ENCODE results near the gene APEX2. TPM values are rescaled to one million over a fixed set of nuclear protein-coding genes. Genes with fewer than 3 reads are reported as not detected.

APEX2 gene
- total and polyA plus RNA-seq, 12 donors = 3.7 to 12.5 (median 9.6) TPM

- ATAC-seq (no peak), DNase-seq (no peak)
- TF ChIP-seq CTCF (IDR thresholded peaks at IDR 0.05) = no peak
- intact Hi-C loops (cut with DNase I) = loop anchor here in 1 of 10 donors (10.0 kb wide), 1 partner anchor 192 kb away; no protein-coding TSS in a partner anchor
- WGBS, 2 donors = 92 to 93% methylated on average over 15 to 18 of the region's 18 CpGs
- H3K4me1 ChIP-seq = peaks cover 0 to 45% (median 15%) of the 10 kb centered on the region in 9 donors
- peaks cover 0 to 45% (median 0%) of the 10 kb centered on the region in 9 donors for H3K36me3 ChIP-seq
- H3K4me3 ChIP-seq = no peak overlapping the region
- peak overlapping the region in 7 of 10 donors; percentile 15 to 80 (median 39) for H3K27ac ChIP-seq
- H3K27me3 ChIP-seq = no peaks in the 10 kb centered on the region
- no peaks in the 10 kb centered on the region for H3K9me3 ChIP-seq
Measured at GRCh38 chrX:55006827-55007621, 6.9 kb downstream of the APEX2 start.

GRCh38 chrX:55007656-55008055 lies 7.5 kb downstream of the APEX2 start:
- Histone ChIP-seq H3K4me3 (no peak overlapping the region), H3K27ac (peak overlapping the region in 8 of 10 donors; percentile 10 to 80 (median 68)), H3K4me1 (peaks cover 0 to 45% (median 15%) of the 10 kb centered on the region in 9 donors), H3K36me3 (peaks cover 0 to 43% (median 0%) of the 10 kb centered on the region in 9 donors), H3K9me3 (no peaks in the 10 kb centered on the region), H3K27me3 (no peaks in the 10 kb centered on the region)
- 46% methylated on average over 5 to 6 of the region's 6 CpGs for WGBS, 2 donors
- intact Hi-C loops (cut with DNase I) = loop anchor here in 1 of 10 donors (10.0 kb wide), 1 partner anchor 193 kb away; no protein-coding TSS in a partner anchor
- TF ChIP-seq CTCF (IDR thresholded peaks at IDR 0.05) = no peak
- peak; percentile 26 to 81 (median 79) for ATAC-seq
- peak in 1 of 2 donors; percentile 24 for DNase-seq

GRCh38 chrX:55008571-55009358 lies 8.6 kb downstream of the APEX2 start:
- H3K4me1 ChIP-seq = peaks cover 0 to 45% (median 15%) of the 10 kb centered on the region in 9 donors
- H3K27me3 ChIP-seq = no peaks in the 10 kb centered on the region
- peak overlapping the region; percentile 11 to 80 (median 69) for H3K27ac ChIP-seq
- H3K36me3 ChIP-seq = peaks cover 0 to 32% (median 0%) of the 10 kb centered on the region in 9 donors
- WGBS, 2 donors = 32 to 38% methylated on average over 9 of the region's 9 CpGs
- H3K4me3 ChIP-seq = no peak overlapping the region
- no peak for TF ChIP-seq CTCF (IDR thresholded peaks at IDR 0.05)
- intact Hi-C loops (cut with DNase I) = loop anchor here in 1 of 10 donors (10.0 kb wide), 1 partner anchor 194 kb away; no protein-coding TSS in a partner anchor
- DNase-seq (peak in 1 of 2 donors; percentile 13), ATAC-seq (peak; percentile 59 to 94 (median 83))
- no peaks in the 10 kb centered on the region for H3K9me3 ChIP-seq

DNA sequence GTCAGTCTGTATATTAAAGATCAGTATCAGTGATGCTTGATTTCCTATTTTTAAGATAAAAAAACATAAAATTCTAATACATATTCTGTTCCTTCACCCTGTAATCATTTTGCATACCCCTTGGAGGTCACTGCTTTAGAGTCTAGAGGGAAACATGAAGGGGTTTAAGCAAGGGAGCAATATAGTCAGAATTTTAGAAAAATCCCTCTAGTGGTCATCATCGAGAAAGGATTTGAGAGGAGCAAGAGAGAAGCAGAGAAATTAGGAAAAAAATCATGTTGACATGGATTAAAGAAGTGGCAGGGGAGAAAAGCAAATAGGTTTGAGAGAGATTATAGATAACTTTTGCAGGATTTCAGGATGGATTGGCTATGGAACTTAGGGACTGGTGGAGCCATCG lies 11.1 kb downstream of the APEX2 start:
- no peak overlapping the region for H3K4me3 ChIP-seq
- intact Hi-C loops (cut with DNase I) = no loop called here
- H3K27me3 ChIP-seq = no peaks in the 10 kb centered on the region
- TF ChIP-seq CTCF (IDR thresholded peaks at IDR 0.05) = peak in 3 of 9 donors; percentile 17 to 38 (median 23)
- WGBS, 2 donors = 58 to 60% methylated on average over 2 of the region's 2 CpGs
- no peak for ATAC-seq
- DNase-seq = no peak
- H3K36me3 ChIP-seq = peaks cover 0 to 6% (median 0%) of the 10 kb centered on the region in 9 donors
- no peaks in the 10 kb centered on the region for H3K9me3 ChIP-seq
- no peak overlapping the region for H3K27ac ChIP-seq
- H3K4me1 ChIP-seq = peaks cover 0 to 32% (median 15%) of the 10 kb centered on the region in 9 donors
